CD4-positive, alpha-beta T cell treated with Interleukin-15 for 1 hour (primary cell): ENCODE measurements around the gene FYN.
A peak's percentile ranks its signal among the peaks of the same experiment; 100 is the strongest.
"Not testable (repeated sequence)": the region's sequence is repeated elsewhere in the genome, so short reads cannot be mapped to it uniquely, and the experiment has no call there.

ENCODE experiments used
- DNase-seq: peaks from one replicate; pipeline ENCODE4 v3.0.0-alpha.2; 2020

FYN gene

DNA sequence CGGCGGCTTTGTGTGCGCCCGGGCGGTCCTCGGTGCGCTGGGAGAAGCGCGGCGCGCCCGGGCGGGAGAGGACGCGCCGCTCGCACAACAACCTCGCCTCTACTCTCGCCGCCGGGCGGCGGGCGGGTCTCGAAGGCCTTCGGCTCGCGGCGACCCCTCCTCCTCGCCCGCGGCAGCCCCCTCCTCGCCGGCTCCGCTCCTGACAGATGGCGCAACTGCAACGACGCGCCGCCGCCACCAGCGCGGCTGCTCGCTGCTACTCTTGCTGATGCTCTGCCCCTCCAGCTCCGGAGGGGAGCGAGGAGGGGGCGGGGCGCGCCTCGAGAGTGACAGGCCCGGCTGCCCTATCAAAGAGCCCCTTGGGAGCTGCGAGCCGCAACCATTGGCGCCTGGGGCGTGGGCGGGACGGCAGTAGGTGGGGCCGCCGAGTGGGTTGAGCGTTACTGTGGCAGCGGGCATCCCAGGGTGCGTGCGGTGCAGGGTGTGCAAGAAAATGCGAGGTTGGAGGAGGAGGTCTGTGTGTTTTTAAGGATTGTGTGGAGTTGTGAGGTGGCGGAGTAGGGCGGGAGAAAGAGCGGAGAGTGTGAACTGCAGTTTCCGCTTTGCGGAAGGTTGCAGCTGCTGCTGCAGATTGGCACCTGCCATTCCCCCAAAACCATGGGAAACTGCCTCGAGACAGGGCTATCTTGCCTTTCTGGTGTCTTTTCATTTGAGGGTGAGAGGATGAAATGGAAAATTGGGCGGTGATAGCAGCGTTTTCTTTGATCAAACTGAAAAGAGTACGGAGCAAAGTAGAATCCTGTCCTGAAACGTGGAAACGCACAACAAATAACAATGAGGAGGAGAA lies at the start of gene FYN:
Gene FYN (minus strand): TSS at position 275 of the 847 bp plus-strand sequence. CDS start 153,401 bp downstream, outside the sequence.
- DNase-seq, result peak; percentile 98

DNA sequence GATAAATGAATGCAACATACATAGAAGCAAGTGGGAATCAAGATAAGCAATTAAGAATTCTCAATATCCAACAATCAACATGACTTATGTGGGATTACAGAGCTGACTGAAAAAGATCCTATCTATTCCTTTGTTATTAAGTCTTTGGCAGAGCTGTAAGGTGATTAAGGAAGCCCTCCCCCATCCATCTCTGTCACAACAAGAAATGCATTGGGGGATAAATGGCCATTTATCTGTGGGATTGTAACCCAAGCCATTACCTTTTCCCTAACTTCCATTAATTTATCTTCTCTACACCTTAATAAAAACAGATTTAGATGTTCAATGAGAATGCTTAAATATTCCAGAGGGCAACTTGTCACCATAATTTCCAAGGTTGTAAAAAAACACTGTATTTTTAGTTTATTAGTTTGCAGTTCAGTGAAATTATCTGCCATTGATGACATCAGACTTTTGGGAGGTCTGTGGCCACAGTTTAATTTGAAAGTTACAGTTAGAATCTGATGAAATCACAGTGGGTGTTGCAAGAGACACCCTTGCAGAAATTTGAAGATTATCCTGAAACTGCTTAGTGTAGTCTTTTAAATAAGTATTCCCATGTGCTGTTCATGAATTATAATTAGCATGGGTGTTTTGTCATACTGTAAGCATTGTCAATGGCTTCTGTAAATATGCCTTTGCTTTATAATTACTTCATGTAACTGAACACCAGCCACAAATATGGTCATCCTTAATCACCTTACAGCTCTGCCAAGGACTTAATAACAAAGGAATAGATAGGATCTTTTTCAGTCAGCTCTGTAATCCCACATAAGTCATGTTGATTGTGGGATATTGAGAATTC lies 49.4 kb upstream of the FYN start:
- DNase-seq, result no peak

GRCh38 chr6:111921103-111921502 lies 47.9 kb upstream of the FYN start:
- DNase-seq, result no peak

DNA sequence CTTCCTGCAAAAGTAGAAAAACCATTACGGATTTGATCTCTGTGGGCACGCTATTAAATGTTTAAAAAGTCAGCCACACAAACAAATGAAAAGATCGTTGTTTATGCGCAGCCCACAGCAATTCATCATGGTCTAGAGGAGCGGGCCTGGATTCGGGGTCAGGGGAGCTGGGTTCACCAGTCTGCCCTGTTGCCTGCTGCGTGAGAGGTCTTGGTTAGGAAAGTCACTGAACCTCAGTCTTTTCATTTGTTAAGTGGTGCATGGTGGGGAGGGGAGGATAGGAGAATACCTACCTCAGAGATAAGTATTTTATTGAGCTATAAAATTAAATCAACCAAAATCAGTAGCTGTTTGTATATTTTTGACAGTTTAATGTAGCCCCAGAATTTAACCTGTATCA lies 47.3 kb upstream of the FYN start:
- DNase-seq, result no peak

DNA sequence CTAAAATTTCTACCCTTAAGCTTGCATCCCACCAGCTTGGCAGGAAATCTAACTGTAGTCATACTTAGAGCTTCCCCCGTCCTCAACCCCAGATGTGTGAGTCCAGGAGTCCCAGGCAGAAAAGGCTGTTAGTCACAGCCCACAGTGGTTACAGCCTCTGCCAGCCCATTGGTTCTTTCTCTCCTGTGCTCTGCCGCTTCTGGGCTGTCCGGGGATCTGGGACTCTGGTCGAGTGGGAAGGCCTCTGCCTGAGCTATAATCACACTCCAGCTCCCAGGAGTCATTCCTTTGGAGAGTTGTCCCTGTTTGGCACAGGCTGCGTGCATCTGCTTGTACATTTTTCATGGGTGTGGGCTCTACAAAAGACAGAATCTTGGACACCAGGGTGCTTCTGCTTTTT lies 45.6 kb upstream of the FYN start:
- no peak for DNase-seq

DNA sequence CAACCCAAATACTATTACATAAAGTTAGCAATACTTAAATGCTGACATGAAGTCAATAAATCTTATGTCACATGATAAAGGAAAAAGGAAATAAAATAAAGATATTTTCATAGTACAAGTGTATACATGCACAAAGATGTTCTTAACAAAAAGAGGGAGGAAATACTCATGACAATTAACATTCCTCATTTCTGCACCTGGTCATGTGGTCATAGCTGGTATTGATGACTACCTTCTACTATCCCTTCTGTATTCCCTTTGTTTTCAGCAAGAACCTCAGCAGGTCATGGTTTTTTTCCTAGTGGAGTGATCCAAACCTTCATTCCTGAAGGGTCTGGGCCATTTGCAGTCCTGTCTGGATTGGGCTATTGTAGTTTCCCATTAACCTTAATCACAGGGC lies 43.5 kb upstream of the FYN start:
- no peak for DNase-seq

DNA sequence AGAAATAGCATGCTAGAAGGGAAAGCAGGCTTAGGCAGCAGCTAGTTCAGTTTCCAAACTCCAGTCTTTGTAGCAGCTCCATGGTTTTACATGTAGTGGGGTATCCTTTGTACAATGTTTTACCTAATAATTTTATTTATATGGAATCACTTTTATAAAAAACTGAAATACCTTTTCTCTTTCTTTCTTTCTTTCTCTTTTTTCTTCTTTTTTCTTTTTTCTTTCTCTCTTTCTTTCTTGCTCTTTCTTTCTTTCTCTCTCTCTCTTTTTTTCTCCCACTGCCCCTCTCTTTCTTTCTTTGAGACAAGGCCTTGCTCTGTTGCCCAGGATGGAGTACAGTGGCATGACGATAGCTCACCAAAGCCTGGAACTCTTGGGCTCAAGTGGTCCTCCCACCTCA lies 41.4 kb upstream of the FYN start:
- DNase-seq, result no peak

DNA sequence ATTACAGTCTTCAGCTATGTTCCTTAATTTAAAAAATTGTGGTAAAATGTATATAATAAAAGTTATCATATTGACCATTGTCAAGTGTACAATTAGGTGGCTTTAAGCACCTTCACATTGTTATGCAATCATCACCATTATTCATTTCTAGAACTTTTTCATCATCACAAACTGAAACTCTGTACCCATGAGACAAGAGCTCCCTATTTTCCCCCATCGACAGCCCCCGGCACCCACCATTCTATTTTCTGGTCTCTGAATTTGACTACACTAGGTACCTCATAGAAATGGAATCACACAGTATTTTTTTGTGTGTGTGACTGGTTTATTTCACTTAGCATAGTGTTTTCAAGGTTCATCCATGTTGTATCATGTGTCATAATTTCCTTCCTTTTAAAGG lies 39.7 kb upstream of the FYN start:
- no peak for DNase-seq

DNA sequence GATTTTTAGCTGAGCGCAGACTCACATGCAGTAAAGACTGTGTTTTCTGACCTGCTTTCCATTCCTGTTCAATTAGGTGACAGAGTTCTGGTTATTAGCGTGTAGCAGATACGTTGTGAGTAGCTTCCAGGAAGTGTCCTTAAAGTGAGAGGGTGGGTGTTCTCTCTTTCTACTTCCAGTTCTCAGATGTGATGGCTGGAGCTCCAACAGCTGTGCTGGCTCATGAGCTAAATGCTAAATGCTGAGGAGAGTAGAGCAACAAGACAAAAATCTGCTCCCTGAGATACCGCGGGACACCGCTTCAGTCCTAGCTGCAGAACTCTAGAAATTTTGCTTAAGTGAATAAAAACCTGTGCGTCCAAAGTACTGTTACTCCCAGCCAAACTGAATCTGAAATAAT lies 38.2 kb upstream of the FYN start:
- DNase-seq, result no peak

DNA sequence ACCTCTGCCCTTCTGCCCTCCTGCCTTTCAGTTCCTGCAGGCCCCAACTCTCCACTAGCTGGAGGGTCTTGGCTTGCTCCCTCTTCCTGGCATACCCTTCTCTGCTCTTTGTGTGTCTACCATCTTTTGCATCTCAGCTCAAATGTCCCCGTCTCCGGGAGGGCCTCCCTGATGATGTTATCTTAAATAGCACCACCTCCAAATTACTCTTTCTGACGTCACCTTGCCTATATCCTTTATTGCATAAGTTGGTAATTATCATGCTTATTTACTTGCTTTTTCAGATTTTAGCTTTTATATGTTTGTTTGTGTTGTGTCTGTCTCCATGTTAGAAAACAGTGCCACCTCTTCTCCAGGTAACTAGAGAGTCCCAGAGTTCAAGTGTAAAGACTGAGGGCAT lies 36.0 kb upstream of the FYN start:
- no peak for DNase-seq

DNA sequence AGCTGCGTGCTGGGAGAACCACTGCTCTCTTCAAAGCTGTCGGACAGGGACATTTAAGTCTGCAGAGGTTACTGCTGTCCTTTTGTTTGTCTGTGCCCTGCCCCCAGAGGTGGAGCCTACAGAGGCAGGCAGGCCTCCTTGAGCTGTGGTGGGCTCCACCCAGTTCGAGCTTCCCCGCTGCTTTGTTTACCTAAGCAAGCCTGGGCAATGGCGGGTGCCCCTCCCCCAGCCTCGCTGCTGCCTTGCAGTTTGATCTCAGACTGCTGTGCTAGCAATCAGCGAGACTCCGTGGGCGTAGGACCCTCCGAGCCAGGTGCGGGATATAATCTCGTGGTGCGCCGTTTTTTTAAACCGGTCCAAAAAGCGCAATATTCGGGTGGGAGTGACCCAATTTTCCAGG lies 35.1 kb upstream of the FYN start:
- DNase-seq, result not testable (repeated sequence)

GRCh38 chr6:111900735-111901134 lies 27.5 kb upstream of the FYN start:
- DNase-seq, result no peak

- DNase-seq, result no peak
These were observed 26.3 kb upstream of the FYN start for GRCh38 chr6:111899531-111899930.

GRCh38 chr6:111898452-111898851 lies 25.2 kb upstream of the FYN start:
- no peak for DNase-seq

DNA sequence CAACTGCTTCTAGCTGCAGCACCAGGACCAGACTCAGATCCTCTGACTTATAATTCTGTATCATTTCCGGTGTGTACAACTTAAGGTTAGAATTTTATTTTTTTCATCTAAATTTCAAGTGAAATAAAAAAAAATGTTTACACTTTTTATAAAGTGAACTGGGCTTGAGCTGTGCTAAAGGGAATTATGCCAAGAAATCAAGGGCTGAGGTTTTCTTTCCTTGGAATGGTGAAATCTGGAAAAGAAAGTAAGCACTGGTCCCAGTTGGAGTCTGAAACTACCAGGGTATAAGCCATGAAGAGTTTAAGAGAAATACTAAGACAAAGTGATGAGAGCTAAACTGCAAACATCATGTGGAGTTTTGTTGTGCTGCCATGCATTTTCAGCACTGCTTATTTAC lies 21.7 kb upstream of the FYN start:
- no peak for DNase-seq

DNA sequence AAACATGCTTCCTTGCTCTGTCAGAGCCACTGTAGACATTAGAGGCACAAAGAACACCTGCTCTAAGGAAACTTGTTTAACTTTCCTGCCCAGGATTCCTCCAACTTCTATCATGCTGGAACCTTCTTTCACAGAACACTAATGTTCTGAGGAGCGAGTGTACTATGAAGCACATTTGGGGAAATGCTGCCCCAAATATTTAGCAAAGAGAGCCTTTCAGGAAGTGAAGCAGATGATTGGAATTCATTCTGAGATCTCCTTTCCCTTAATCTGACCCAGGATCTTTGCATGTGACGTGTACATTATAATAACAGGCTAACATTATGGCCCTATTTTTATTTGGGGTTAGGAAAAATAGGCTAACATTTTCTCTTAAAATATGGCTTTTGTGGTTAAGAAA lies 21.0 kb upstream of the FYN start:
- DNase-seq, result no peak

DNA sequence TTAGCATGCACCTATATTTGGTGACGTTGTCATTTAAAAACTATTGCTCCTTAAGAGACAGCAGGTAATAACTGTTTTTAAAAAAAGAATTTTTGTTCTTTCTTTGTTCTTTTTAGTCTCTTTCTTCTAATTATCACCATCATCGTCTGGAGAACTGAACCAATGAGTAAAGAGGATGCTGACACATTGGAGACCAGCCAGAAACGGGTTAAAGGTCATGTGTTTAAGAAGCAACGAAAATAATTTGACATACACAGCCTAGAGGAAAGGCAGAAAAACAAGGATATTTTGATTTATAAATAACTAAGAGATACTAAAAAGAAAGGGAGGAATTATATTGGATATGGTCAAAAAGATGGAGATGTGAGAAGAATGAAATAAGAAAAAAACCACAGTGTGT lies 19.2 kb upstream of the FYN start:
- DNase-seq, result no peak

DNA sequence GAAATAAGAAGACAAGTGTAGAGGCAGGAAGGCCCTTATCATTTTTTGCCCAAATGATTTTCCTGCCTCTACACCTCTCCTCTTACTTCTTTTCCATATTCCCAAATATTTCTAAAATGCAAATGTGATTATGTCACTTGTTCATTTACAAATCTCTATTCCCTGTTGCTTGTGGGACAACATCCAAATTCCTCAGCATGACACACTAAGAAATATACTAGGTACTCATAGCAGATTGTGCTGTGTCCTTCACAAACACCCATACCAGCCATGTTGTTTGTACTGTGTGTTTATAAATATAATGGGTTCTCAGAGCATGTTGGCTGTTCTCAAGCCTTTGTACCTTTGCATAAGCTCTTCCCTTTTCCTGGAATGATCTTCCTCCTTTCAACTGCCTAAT lies 17.7 kb upstream of the FYN start:
- no peak for DNase-seq

- DNase-seq, result no peak
These were observed 15.9 kb upstream of the FYN start for GRCh38 chr6:111888928-111889695.

GRCh38 chr6:111886793-111887192 lies 13.5 kb upstream of the FYN start:
- DNase-seq, result not testable (repeated sequence)

- DNase-seq, result no peak
These were observed 12.2 kb upstream of the FYN start for GRCh38 chr6:111885373-111886027.

GRCh38 chr6:111884068-111884467 lies 10.8 kb upstream of the FYN start:
- DNase-seq, result no peak
